HG03432 (cell line): ENCODE data around the gene ANXA4.

Experiments used
- ATAC-seq: cut with Tn5 transposase; IDR thresholded peaks from one replicate; pipeline ENCODE4 v1.9.1; 2021; ENCODE audit warnings: mild to moderate bottlenecking, moderate library complexity; ENCODE audit not compliant: unreplicated experiment

ANXA4 gene

DNA sequence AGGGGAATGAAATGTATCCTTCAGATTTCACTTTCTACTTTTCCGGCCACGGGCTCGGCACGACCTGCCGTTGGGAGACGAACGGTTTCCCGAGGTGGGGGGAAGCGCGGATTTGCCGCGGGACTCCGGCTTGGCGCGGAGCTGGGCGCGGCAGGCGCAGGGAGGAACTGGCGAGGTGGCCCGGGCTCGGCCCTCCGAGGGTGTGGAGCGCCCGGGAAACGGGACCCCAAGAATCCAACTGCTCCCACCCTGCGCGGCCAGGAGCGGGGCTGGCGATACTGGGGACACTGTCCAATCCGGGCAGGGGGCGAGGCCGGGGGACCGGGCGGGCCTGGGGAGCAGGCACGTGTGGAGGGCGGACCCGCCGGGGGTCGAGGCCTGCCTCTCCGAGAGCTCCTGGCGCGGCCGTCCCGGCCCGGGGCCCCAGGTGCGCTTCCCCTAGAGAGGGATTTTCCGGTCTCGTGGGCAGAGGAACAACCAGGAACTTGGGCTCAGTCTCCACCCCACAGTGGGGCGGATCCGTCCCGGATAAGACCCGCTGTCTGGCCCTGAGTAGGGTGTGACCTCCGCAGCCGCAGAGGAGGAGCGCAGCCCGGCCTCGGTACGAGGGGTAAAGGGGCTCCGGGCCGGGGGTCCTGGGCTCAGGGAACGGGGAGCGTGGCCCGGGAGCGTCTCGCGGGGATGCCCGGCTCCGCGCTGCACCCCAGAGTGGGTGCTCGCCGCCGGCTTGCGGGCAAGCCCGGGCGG, at the start of gene ANXA4:
ANXA4 (plus strand) TSS at position 560 of the 747 bp plus-strand sequence. CDS start 39,432 bp downstream, outside the sequence.
- peak; percentile 87 for ATAC-seq

DNA sequence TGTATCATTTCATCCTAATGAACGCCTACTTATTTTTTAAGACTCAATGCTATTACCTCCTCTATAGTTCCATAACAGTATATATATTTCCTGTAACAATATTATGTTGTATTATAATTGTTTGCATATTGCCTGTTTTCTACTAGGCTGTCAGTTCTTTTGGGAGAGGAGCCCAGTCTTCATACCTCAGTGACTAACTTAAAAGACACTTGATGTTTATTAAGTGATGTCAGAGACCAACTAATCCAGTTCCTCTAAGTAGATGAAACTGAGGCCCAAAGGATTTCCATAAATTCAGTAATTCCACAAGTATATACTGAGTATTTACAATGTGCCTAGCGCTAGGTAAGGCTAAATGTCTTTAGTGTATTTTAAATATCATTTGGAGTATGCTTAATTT, 49.5 kb upstream of the ANXA4 start:
- no peak for ATAC-seq

DNA sequence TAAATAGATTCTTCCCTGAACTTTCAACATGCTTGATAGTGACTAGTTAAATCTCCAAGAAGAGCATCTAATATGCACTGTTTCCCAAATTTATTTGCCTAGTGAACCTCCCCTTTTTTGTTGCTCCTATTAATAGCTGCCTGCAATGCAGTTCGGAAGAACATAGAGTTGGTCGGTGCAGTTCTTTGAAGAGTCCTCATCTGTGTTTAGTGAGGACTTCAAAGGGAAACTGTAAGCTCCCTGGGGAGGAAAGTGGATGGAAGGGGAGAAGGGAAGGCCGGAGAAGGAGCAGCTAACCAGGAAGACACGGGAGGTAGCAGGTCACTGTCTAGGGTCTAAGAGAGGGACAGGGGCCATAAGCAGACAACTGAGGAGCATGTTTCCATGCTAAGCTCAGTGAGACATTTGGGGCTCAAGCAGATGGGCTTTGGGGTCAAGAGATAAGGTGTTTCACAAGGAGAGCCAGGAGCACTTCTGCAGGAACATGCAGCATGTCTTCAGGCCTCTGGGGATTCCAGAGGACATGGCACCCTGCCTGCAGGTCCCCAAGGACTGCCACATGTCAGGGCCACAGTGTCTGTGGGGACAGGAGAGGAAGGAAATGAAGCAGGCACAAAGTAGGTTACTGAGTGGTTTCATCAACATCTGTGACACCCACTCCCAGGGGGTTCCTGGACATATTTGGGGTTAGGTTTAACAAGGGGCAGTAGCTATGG, 48.7 kb upstream of the ANXA4 start:
- peak; percentile 79 for ATAC-seq

DNA sequence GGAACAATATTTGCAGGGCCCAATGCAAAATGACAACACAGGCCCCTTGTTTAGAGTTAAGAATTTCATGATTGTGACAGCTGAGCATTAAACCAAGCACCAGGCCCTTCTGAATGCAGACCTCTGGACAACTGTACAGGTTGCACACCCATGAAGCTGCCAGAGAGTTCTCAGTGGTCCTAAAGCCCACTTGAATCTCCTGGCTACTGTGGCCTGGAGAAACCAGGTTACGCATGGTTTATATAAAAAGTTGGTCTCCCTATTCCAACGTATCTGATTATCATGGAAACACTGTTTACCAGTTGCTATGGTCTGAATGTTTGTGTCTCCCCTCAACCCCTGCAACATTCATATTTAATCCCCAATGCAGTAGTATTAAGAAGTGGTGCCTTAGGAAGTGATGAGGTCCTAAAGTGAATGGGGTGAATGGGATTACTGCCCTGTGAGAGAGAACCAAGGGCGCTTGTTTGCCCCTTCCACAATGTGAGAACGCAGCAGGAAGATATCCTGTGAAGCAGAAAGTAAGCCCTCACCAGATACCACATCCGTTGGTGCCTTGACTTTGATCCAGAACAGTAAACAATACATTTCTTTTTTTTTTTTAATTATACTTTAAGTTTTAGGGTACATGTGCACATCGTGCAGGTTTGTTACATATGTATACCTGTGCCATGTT, 48.0 kb upstream of the ANXA4 start:
- ATAC-seq: peak; percentile 43

DNA sequence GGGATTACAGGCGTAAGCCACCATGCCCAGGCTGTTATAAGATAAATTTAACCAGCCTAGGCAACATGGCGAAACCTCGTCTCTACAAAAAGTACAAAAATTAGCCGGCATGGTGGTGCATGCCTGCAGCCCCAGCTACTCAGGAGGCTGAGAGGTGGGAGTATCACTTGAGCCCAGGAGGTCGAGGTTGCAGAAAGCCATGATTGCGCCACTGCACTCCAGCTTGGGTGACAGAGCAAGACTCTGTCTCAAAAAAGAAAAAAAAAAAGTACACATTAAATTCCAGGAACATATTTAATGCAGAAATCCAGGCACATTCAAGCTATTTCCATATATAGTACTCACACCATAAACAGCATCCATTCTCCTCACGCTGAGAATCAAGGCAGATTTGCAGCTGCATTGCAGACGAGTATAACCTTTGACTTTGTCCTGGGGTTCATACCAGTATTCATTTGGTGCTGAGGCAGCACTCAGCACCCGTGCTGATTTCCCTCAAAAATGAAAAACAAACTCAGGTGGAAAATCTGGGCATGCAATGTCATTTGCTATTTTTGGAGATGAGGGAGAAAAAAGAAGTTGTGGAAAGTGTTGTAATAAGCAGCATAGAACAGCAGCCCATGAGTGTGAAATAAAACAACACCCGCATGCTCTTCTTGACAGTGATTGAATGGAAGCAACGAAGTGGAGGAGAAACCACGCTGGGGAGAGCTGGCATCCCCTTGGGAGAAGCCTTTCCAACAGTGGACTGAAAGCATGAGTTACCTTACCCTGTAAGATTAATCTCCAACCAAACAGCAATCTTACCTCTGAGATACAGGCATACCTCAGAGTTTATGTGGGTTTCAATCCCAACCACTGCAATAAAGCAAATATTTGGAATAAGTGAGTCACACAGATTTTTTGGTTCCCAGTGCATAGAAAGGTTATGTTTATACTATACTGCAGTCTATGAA, 46.8 kb upstream of the ANXA4 start:
- no peak for ATAC-seq

DNA sequence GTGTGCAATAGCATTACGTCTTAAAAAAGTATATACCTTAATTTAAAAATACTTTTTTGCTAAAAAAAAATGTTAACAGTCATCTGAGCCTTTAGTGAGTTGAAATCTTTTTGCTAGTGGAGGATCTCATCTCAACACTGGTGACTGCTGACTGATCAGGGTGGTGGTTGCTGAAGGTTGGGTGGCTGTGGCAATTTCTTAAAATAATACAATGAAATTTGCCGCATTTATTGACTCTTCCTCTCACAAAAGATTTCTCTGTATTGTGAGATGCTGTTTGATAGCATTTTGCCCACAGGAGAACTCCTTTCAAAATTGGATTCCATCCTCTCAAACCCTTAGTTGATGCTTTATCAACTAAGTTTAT, 46.1 kb upstream of the ANXA4 start:
- ATAC-seq: no peak

DNA sequence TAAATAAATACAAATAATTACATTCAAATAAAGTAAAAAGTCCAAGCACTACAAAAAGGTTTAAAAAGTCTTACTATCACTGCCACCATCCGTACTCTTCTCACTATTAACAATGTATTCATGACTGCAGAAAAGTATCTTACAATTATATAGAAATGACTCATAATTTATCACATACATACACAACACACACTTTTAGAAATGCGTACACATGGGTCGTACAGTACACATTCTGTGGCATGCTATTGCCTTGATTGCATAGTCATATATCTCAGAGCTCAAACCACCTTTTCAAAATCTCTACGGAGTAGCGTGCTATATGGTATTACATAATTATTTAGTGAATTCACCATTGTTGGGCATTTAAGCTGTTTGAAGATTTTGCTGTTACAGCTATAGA, 41.6 kb upstream of the ANXA4 start:
- ATAC-seq: no peak

DNA sequence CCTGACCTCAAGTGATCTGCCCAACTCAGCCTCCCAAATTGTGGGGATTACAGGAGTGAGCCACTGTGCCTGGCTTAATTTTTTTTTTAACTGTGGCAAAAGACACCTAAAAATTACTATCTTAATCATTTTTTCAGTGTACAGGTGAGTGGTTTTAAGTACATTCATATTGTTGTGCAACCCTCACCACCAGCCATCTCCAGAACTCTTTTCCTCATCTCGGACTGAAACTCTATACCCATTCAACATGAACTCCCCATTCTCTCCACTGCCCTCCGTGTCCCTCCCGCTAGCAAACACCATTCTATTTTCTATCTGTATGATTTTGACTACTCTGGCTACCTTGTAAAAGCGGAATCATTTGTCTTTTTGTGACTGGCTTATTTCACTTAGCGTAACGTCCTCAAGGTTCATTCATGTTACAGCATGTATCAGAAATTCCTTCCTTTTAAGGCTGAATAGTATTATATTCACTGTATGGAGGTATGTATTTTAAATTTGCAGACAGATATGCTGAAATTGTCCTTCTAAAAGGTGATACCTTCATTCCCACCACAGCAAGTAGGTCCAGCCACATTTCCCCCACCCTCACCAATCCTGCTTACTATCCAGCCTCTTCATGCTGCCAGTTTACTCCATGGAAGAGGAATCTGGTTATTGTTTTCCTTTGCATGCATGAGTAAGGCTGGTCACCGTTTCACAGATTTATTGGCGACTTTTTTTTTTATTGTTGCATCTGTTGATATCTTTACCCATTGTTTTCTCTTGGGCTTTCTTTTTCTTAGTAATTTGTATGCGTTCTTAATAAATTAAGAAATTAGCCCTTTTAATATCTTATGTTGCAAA, 40.6 kb upstream of the ANXA4 start:
- ATAC-seq: no peak

DNA sequence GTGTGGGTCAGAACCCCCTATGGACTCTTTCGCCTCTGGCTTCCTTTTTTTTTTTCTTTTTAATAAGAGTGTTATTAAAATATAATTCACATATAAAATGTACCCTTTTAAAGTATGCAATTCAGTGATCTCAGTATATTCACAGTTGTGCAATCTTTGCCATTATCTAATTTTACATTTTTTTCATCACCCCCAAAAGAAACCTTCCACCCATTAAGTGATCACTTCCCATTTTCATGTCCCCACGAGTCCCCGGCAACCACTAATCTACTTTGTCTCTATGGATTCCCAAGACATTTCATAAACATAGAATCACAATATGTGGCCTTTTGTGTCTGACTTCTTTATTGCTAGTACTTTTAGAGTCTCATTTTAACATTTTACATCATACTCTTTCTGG, 38.7 kb upstream of the ANXA4 start:
- no peak for ATAC-seq

DNA sequence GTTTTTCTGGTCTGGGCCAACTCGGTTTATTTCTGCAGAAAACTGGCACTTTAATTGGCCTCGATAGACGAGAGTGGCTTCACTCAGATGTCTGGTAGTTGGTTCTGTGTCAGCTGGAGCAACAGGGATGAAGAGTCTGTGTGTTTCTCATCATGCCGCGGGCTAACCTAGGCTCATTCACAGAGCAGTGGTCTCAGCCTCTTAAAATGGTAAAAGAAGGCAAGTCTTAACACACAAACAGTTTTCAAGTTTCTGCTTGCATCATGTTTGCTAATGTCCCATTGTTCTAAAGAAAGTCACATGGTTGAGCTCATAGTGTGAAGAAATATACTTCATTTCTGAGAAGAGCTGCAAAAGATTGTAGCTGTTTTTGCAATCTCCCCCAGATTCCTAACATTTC, 37.5 kb upstream of the ANXA4 start:
- ATAC-seq: no peak

DNA sequence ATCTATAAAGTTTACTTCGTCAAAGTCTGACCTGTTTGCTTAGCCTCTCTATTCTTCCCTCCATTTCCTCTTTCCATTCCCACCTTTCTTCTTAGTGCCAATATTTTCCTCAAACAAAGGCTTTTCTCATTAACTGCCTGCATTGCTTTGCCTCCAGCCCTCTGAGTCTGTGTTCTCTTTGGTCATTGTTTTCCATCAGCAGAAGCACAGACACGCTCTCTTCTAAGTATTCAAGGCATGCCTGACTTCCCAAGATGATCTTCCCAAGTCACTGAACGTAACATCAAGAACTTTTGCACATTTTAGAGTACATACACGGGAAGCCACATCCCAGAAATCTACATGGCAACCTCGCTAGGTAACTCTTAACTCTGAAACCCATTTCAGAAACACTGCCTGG, 32.6 kb upstream of the ANXA4 start:
- ATAC-seq: no peak

DNA sequence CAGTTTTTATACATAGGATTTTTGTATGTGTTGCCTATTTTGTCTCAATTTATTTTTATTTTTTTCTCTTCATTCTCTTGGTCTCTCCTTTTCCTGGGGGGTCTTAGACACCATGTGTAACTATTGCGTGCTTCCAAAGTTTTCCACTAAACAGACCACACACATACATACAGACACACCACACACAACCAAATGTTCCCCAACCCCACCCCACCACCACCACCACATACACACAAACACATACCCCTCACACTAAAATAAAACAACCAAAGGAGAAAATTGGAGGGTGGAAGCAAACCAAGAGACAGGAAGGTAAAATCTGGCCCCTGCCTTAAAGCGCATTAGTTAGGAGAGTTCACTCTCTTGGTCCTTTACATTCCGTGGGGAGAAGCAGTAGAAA, 30.0 kb upstream of the ANXA4 start:
- no peak for ATAC-seq

DNA sequence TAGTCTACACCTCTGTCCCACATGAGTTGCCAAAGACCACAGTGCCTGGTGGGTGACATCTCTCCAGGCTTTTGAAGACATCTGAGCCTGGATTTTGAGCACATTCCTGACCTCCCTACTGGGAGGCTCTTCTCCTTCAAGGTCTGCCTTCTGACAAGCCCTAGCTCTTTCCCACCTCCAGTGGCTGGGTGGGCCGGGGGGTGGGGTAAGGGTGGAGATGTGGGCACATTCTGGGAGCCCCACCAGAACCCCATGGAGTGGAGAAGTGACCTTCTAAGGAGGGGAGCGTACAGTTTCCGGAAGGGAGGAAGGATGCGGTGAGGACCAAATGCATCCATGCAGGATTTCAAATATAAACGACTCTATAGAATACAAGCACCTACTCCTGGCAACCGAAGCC, 27.9 kb upstream of the ANXA4 start:
- ATAC-seq: no peak

DNA sequence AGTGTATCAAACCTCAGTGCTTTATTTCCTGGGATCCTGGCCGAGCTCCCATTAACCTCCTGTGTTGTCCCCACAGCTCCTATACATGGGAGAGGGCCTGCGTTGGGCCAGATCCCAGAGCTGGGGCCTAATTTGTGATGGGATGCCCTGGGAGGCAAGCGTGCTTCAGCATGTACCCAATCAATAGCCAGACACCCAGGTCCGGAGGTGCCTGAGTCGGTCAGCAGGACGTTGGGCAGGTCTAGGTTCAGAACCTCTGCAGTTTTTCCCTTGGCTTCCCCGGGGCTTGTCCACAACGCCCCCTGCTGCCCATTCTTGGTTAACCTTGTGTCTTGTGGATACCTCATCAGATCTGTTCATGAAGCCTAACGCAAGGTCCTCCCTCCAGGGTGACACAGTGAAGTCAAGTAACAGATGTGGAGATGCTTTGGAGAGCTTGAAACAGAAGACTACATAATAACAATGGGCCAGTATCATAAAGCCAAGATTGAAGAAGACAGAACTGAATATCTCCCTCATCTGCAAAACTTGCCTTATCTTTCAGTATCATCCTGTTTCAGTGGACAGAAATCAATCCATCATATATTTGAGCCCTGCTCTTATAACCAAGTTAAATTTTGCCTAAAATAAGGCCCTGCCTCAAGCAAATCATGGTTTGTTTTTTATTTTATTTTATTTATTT, 27.3 kb upstream of the ANXA4 start:
- peak; percentile 78 for ATAC-seq

DNA sequence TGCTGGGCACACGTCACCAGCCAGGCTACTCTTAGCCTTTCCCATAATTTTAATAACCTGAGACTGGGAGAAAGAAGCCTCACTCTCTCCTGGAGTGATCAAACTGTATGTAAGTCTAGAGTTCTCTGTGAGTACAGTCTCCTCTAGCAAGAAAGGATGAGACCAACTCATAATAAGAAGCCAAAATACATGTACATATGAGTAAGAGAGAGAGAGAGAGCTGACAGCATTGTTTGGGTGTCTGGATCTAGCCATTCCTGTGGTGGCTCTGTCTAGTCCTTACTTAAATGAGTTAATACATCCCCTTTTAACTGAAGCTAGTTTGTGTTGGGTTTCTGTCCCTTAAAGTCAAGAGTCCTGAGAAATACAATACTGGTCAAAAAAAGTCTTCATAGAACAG, 26.0 kb upstream of the ANXA4 start:
- ATAC-seq: no peak

DNA sequence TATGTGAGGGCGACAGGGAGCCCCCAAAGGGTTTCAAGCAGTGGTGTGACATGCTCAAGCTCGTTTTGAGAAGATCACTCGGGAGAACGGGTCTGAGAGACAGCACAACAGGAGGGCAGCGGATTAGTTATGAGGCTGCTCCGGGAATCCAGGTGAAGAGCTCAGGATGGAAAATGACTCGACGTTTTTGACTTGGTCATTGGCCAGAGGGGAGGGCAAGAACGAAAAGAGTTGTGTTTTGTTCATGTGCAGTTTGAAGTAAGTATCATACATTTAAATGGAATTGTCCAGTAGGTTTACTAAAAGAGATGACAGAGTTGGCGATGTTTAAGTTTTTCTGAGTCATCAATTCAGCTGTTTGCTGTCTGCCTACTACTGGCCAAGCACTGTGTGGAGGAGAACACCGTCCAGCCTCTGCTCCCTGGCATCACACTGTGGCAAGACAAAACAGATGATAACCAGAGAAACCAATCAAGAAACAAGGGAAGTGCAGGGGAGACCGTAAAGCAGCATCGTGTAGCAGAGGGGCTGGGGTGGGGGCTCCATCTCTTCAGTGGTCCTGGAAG, 25.3 kb upstream of the ANXA4 start:
- no peak for ATAC-seq

DNA sequence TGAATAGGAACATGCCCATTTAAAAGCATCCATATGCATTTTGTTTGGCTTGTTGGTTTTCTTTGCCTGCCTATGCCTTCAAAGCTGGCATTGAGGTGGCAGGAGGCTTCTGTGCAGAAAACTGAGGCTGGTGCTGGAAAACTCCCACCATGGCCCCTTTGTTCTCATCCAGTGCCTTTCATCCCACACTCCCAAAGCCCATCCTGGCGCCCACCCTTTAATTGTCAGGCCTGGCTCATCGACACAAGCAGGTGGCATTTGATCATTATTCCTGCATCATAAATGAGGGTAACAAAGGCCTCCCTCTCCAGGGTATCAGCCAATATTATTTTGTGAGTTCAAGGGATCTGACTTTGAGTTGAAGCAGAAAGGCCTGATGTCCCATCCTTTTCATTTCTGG, 24.7 kb upstream of the ANXA4 start:
- no peak for ATAC-seq

DNA sequence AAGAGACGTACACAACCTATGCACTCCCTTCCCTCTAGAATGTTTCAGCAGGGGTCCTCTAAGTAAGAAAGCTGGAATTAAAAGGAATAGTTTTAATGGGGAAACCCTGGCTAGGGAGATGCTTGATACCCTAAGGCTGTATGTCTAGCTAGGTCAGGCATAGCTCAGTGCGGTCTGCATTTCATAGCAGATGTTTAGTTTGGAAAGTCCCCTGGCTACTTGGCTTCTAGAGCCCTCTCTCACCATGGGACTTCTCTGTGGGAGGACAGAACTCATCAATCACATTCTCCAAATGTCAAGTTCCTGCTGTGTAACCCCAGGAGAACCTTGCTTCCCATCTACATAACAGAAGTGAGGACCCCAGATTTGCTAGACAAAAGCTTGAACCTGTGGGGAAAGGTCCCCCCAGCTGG, 24.1 kb upstream of the ANXA4 start:
- peak; percentile 75 for ATAC-seq

DNA sequence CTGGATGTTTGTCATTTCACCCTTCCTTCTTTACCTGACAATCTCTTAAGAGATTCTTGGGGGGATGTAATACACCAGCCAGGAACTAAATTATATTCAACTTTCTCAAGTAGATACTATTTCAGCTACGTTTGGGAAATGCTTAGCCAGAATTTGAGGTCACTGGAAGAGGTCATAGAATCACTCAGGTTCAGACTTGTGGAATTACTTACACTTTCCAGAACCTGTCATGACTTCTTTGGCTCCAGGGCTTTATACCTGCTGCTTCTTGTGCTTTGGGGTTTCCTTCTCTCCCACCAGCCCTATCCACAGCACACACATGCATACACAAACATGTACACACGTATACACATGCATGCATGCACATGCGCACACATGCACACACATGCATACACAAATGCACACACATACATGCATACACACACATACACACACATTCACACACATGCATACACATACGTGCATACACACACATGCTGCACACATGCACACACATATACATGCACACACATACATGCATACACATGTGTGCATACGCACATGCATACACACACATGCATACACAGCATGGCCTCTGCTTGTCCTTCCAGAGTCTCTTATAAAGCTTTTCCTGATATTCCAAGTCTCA, 23.5 kb upstream of the ANXA4 start:
- ATAC-seq: no peak
